Astrocyte (in vitro differentiated cells and primary cell): Measurements from ENCODE around the gene CEND1. TPM values are rescaled to one million over a fixed set of nuclear protein-coding genes. Genes with fewer than 3 reads are reported as not detected.

Experiments
- DNase-seq: peaks from one replicate; pipeline ENCODE4 v3.0.0-alpha.2; 2010; ENCODE audit warnings: low read depth
- FAIRE-seq: peaks from 2 replicates; lab custom pipeline; 2011; peaks lifted over from hg19 to GRCh38; lab: Jason Lieb, UNC
- H2AFZ ChIP-seq: 2 replicates; pipeline ENCODE4 v1.6.0; 2012; ENCODE audit warnings: low read depth, low read length, inconsistent platforms
- H3K27ac ChIP-seq: 2 replicates; pipeline ENCODE4 v1.5.1; 2011; ENCODE audit warnings: low read depth, low read length, inconsistent platforms
- H3K27me3 ChIP-seq: 2 replicates; pipeline ENCODE4 v1.6.0; 2011; ENCODE audit warnings: low read length, inconsistent platforms; ENCODE audit not compliant: insufficient read depth
- H3K36me3 ChIP-seq: 2 replicates; pipeline ENCODE4 v1.5.1; 2011; ENCODE audit warnings: low read length, inconsistent platforms; ENCODE audit not compliant: insufficient read depth
- H3K4me1 ChIP-seq: 2 replicates; pipeline ENCODE4 v1.5.1; 2011; ENCODE audit warnings: low read length, inconsistent platforms; ENCODE audit not compliant: insufficient read depth
- H3K4me2 ChIP-seq: 2 replicates; pipeline ENCODE4 v1.6.0; 2012; ENCODE audit warnings: low read length, inconsistent platforms
- H3K4me3 ChIP-seq: 2 replicates; pipeline ENCODE4 v1.5.1; 2011; ENCODE audit warnings: low read depth, mild to moderate bottlenecking, low read length, inconsistent platforms; ENCODE audit not compliant: insufficient read depth
- H3K79me2 ChIP-seq: 2 replicates; pipeline ENCODE4 v1.6.0; 2012; ENCODE audit warnings: mild to moderate bottlenecking, low read length, inconsistent platforms; ENCODE audit not compliant: insufficient read depth
- H3K9ac ChIP-seq: 2 replicates; pipeline ENCODE4 v1.6.0; 2012; ENCODE audit warnings: mild to moderate bottlenecking, low read length, inconsistent platforms
- H3K9me3 ChIP-seq: 2 replicates; pipeline ENCODE4 v1.5.1; 2012; ENCODE audit warnings: low read depth, mild to moderate bottlenecking, low read length, inconsistent platforms; ENCODE audit not compliant: insufficient read depth
- H4K20me1 ChIP-seq: 2 replicates; pipeline ENCODE4 v1.6.0; 2012; ENCODE audit warnings: low read length, inconsistent platforms; ENCODE audit not compliant: insufficient read depth
- H3K27ac Mint-ChIP-seq: one replicate; pipeline ENCODE4 v1.8.0; 2021; ENCODE audit warnings: mild to moderate bottlenecking, mixed read lengths; ENCODE audit not compliant: unreplicated experiment
- H3K27me3 Mint-ChIP-seq: one replicate; pipeline ENCODE4 v1.8.0; 2021; ENCODE audit warnings: low read depth, mixed read lengths; ENCODE audit not compliant: unreplicated experiment
- H3K36me3 Mint-ChIP-seq: one replicate; pipeline ENCODE4 v1.8.0; 2021; ENCODE audit warnings: low read depth, mixed read lengths; ENCODE audit not compliant: unreplicated experiment
- H3K4me1 Mint-ChIP-seq: one replicate; pipeline ENCODE4 v1.8.0; 2021; ENCODE audit warnings: low read depth, mixed read lengths; ENCODE audit not compliant: unreplicated experiment
- H3K4me3 Mint-ChIP-seq: one replicate; pipeline ENCODE4 v1.8.0; 2021; ENCODE audit warnings: mild to moderate bottlenecking, moderate library complexity, mixed read lengths; ENCODE audit not compliant: unreplicated experiment
- H3K9me3 Mint-ChIP-seq: one replicate; pipeline ENCODE4 v1.8.0; 2021; ENCODE audit warnings: mild to moderate bottlenecking, mixed read lengths; ENCODE audit not compliant: unreplicated experiment
- EZH2 ChIP-seq: IDR thresholded peaks from 2 replicates; pipeline ENCODE4 v1.6.1; 2012; ENCODE audit warnings: mild to moderate bottlenecking, low read length, inconsistent platforms; ENCODE audit not compliant: insufficient read depth
- total RNA-seq: library from RNA; stranded (reverse); gene quantifications from 2 replicates; pipeline ENCODE4 v1.2.1, GENCODE V29; 2021
- TF ChIP-seq, protein P1 (sequence below): IDR thresholded peaks from 2 replicates; pipeline ENCODE4 v1.5.1; 2011; ENCODE audit warnings: low read depth, mild to moderate bottlenecking, inconsistent platforms, low read length, moderate library complexity; ENCODE audit not compliant: insufficient read depth

Gene CEND1
- total RNA-seq, 1 donor from 2014 or later, result 0.59 TPM

DNA sequence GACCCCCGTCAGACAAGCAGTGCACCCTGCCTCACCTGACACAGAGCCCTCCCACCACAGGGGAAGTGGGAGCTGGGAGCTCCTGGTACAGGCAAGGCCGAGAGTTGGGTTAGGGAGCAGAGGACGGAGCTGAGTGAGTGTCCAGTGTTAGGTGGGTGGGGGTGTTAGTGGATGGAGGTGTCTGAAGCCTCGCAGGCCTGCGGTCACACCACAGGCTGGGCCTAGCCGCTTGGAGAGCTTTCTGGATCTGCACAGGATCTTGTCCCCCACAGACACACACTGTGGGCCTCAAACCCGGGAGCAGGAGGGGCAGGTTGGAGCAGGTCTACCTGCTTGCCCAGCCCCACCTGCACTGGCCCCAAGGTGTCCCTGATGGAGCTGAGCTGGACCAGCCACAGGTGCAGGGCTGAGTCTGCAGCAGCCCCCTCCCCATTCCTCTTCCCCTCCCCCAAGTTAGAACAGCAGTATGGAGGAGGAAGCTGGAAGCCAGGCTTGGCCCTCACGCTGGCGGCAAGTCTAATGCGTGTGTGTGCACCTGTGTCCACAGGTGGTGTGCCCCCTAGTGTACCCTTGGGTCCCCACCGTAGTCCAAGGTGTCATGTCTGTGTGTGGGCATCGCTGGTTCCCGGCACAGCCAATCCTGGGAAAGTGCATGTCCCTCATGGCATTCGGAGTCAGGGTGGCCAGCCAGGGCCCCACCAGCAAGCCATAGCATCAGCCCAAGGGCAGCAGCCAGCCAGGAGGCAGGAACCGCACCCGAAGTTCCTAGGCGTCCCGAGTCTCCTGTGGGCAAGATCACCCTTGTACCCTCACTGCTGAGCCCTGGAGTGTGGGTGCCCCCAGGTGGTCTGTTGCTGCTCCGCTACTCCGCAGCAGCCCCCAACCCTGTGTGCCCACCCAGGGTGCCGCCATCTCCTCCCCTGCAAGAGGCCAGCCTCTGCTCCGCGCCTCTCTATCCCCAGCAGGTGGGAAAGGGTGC, 10.6 kb downstream of the CEND1 start:
- Mint-ChIP-seq H3K27me3 (no peaks in the 10 kb centered on the region), H3K27ac (no peak overlapping the region), H3K4me3 (peak overlapping the region; percentile 54), H3K36me3 (peaks cover 4% of the 10 kb centered on the region), H3K4me1 (peaks cover 15% of the 10 kb centered on the region), H3K9me3 (no peaks in the 10 kb centered on the region)
- DNase-seq, result no peak
- H3K36me3 ChIP-seq, result no peaks in the 10 kb centered on the region
- no peak overlapping the region for H3K27ac ChIP-seq
- no peak overlapping the region for H2AFZ ChIP-seq
- no peak overlapping the region for H3K4me2 ChIP-seq
- TF ChIP-seq, protein P1, sequence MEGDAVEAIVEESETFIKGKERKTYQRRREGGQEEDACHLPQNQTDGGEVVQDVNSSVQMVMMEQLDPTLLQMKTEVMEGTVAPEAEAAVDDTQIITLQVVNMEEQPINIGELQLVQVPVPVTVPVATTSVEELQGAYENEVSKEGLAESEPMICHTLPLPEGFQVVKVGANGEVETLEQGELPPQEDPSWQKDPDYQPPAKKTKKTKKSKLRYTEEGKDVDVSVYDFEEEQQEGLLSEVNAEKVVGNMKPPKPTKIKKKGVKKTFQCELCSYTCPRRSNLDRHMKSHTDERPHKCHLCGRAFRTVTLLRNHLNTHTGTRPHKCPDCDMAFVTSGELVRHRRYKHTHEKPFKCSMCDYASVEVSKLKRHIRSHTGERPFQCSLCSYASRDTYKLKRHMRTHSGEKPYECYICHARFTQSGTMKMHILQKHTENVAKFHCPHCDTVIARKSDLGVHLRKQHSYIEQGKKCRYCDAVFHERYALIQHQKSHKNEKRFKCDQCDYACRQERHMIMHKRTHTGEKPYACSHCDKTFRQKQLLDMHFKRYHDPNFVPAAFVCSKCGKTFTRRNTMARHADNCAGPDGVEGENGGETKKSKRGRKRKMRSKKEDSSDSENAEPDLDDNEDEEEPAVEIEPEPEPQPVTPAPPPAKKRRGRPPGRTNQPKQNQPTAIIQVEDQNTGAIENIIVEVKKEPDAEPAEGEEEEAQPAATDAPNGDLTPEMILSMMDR, result no peak
- TF ChIP-seq EZH2, result no peak
- H4K20me1 ChIP-seq, result peaks cover 62% of the 10 kb centered on the region
- no peaks in the 10 kb centered on the region for H3K9me3 ChIP-seq
- no peaks in the 10 kb centered on the region for H3K27me3 ChIP-seq
- FAIRE-seq, result no peak
- H3K9ac ChIP-seq, result no peak overlapping the region
- H3K79me2 ChIP-seq, result peaks cover 60% of the 10 kb centered on the region
- H3K4me3 ChIP-seq, result no peak overlapping the region
- peaks cover 35% of the 10 kb centered on the region for H3K4me1 ChIP-seq

DNA sequence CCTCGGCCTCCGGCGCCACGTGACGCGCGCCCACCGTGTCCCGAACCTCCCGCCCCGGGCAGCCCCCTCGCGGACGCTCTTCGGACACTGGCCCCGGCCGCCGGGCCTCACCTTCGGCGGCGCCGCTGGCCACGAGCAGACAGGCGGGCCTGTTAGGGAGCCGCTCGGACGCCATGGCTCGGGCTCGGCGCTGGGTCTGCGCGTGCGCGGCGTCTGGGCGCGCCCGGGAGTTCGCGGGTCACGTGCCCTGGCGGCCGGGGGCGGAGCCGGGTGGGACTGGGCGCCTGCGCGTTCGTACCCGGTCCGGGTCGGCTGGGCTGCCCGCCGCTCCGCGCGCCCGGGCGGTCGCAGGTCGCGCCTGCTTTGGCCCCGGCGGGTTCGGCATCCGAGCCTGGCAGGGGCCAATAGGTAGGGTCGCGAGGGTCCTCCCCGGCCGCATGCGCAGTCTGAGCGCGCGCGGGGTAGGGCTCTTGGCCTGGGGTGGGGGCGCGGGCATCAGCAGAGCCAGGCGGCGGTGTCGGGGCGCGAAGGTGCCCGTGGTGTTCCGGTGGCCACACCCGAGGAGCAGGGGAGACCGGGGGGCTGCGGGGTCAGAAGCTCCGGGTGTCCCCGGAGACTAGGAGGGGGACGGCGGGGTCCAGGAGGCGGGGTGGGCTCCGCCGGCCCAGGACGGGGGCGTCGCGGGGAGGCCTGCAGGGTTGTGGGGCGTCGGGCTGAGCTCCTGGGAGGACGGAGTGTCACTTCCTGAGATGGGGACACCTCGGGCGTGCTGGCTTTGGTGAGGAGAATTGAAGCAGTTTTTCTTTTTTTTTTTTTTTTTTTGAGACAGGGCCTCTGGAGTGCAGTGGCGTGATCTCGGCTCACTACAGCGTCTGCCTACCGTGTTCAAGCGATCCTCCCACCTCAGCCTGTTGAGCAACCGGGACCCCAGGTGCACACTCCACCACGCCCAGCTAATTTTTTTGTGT, 12.3 kb downstream of the CEND1 start, which contains the start of gene GATD1:
TSS of gene GATD1 (minus strand) at position 200 of the 968 bp plus-strand sequence. CDS start at position 175, 25 bp downstream.
- Mint-ChIP-seq H3K27me3 (no peaks in the 10 kb centered on the region), H3K4me3 (peak within 1 kb of the TSS; percentile 93), H3K27ac (peak within 1 kb of the TSS; percentile 80), H3K4me1 (peaks cover 8% of the 10 kb centered on the region), H3K9me3 (no peaks in the 10 kb centered on the region), H3K36me3 (peaks cover 4% of the 10 kb centered on the region)
- H3K9me3 ChIP-seq, result no peaks in the 10 kb centered on the region
- DNase-seq (peak; percentile 53), FAIRE-seq (no peak)
- peak within 1 kb of the TSS; percentile 83 for H3K4me3 ChIP-seq
- H3K27me3 ChIP-seq, result no peaks in the 10 kb centered on the region
- TF ChIP-seq, protein P1, result no peak
- no peak for TF ChIP-seq EZH2
- peak within 1 kb of the TSS; percentile 100 for H3K4me2 ChIP-seq
- peaks cover 27% of the 10 kb centered on the region for H3K4me1 ChIP-seq
- H2AFZ ChIP-seq, result peak within 1 kb of the TSS; percentile 86
- H4K20me1 ChIP-seq, result peaks cover 65% of the 10 kb centered on the region
- H3K79me2 ChIP-seq, result peaks cover 77% of the 10 kb centered on the region
- no peaks in the 10 kb centered on the region for H3K36me3 ChIP-seq
- peak within 1 kb of the TSS; percentile 91 for H3K9ac ChIP-seq
- peak within 1 kb of the TSS; percentile 80 for H3K27ac ChIP-seq
